Nephron progenitor cell (in vitro differentiated cells): ENCODE data around the gene CABLES1.

Source experiments
- DNase-seq: peaks from one replicate; pipeline ENCODE4 v3.0.0; 2021
- H3K27ac Mint-ChIP-seq: 2 replicates; pipeline ENCODE4 v1.8.0; 2021; ENCODE audit warnings: mild to moderate bottlenecking, moderate library complexity, mixed read lengths
- H3K27me3 Mint-ChIP-seq: 2 replicates; pipeline ENCODE4 v1.8.0; 2021; ENCODE audit warnings: mild to moderate bottlenecking, low read depth, mixed read lengths; ENCODE audit not compliant: poor library complexity
- H3K36me3 Mint-ChIP-seq: 2 replicates; pipeline ENCODE4 v1.8.0; 2021; ENCODE audit warnings: low read depth, mixed read lengths
- H3K4me1 Mint-ChIP-seq: 2 replicates; pipeline ENCODE4 v1.8.0; 2021; ENCODE audit warnings: mixed read lengths
- H3K4me3 Mint-ChIP-seq: 2 replicates; pipeline ENCODE4 v1.8.0; 2021; ENCODE audit warnings: mild to moderate bottlenecking, moderate library complexity, mixed read lengths
- H3K9me3 Mint-ChIP-seq: 2 replicates; pipeline ENCODE4 v1.8.0; 2021; ENCODE audit warnings: mild to moderate bottlenecking, moderate library complexity, mixed read lengths
- TF ChIP-seq, protein P1 (sequence below): fragments of 200-600 bp; sonication (generic); IDR thresholded peaks from 2 replicates; pipeline ENCODE4 v1.5.0; 2021; ENCODE audit warnings: antibody characterized with exemption

The CABLES1 gene

DNA sequence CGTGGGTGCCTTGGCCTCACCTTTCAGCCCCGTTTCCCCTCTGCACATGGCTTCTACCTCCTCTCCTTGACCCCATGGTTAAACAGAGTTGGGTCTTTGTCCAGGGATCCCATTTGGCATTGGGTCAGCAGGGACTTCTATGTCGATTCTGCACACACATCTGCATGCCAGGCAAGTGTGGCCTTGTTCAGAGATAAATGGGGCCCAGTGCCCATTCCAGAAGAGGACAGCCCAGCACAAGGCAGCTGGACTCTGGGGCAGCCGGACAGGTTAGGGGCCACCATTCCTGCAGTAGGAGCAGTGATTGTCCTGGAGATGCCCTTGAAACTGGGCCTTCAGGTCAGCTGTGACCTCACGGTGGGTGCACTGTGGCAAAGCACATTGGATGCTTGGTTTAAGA, 13.1 kb downstream of the CABLES1 start:
- H3K4me1 Mint-ChIP-seq: peaks cover 74% of the 10 kb centered on the region
- DNase-seq: no peak
- no peak overlapping the region for H3K4me3 Mint-ChIP-seq
- H3K27ac Mint-ChIP-seq: peak overlapping the region; percentile 90
- no peaks in the 10 kb centered on the region for H3K9me3 Mint-ChIP-seq
- TF ChIP-seq, protein P1, sequence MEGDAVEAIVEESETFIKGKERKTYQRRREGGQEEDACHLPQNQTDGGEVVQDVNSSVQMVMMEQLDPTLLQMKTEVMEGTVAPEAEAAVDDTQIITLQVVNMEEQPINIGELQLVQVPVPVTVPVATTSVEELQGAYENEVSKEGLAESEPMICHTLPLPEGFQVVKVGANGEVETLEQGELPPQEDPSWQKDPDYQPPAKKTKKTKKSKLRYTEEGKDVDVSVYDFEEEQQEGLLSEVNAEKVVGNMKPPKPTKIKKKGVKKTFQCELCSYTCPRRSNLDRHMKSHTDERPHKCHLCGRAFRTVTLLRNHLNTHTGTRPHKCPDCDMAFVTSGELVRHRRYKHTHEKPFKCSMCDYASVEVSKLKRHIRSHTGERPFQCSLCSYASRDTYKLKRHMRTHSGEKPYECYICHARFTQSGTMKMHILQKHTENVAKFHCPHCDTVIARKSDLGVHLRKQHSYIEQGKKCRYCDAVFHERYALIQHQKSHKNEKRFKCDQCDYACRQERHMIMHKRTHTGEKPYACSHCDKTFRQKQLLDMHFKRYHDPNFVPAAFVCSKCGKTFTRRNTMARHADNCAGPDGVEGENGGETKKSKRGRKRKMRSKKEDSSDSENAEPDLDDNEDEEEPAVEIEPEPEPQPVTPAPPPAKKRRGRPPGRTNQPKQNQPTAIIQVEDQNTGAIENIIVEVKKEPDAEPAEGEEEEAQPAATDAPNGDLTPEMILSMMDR: no peak
- peaks cover 39% of the 10 kb centered on the region for H3K36me3 Mint-ChIP-seq
- peaks cover 5% of the 10 kb centered on the region for H3K27me3 Mint-ChIP-seq

DNA sequence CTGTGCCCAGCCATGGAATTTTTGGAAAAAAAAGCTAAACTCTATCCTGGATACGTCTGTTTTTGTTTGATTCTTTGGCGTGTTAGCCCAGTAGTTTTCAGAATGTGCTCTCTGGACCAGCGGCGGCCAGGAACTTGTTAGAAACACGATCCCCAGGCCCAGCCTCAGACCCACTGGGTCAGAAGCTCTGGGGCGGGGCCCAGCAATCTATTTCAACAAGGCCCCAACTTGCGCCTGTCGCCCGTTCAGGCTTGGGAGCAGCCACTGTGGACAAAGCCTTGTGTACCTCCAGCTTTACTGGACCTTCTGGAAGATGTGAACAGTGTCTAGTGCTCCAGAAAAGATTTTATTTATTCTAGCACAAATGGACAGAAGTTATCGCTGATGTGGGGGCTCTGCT, 14.3 kb downstream of the CABLES1 start:
- H3K4me1 Mint-ChIP-seq: peaks cover 71% of the 10 kb centered on the region
- H3K4me3 Mint-ChIP-seq: no peak overlapping the region
- H3K27me3 Mint-ChIP-seq: peaks cover 5% of the 10 kb centered on the region
- peaks cover 44% of the 10 kb centered on the region for H3K36me3 Mint-ChIP-seq
- no peak overlapping the region for H3K27ac Mint-ChIP-seq
- DNase-seq: no peak
- TF ChIP-seq, protein P1: no peak
- H3K9me3 Mint-ChIP-seq: no peaks in the 10 kb centered on the region

DNA sequence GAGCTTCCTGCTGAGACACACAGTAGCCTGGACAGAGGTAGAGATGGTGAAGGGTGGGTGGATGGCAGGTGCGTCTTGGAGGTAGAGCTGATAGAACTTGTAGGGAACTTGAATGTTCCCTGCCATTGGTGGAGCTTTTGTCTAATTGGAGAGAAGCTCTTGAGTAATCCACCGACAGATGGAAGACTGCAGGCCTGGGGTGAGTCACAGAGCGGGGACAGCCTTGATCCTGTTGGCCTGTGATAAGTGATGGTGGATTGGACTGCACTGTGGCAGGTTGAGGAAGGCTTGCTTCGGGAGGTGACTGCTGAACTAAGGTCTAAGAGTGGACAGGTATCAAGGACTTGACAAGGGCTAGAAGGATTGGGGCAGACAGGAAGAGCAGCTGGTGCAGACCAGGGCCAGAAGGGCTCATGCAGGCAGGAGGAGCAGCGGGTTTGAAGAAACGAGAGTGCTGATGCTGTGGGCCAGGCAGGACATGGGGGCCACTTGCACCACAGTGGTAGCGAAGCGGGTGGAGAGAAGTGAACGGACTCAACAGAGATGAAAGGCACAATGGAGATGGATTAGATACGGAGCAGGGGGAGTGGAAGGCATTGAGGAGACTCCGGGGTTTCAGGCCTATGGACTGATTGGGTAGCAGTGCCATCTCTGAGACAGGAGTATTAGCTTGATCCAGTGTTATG, 16.3 kb downstream of the CABLES1 start:
- H3K27ac Mint-ChIP-seq: peak overlapping the region; percentile 22
- peaks cover 39% of the 10 kb centered on the region for H3K36me3 Mint-ChIP-seq
- TF ChIP-seq, protein P1: no peak
- H3K27me3 Mint-ChIP-seq: peaks cover 3% of the 10 kb centered on the region
- H3K4me1 Mint-ChIP-seq: peaks cover 74% of the 10 kb centered on the region
- no peaks in the 10 kb centered on the region for H3K9me3 Mint-ChIP-seq
- no peak overlapping the region for H3K4me3 Mint-ChIP-seq
- DNase-seq: no peak

DNA sequence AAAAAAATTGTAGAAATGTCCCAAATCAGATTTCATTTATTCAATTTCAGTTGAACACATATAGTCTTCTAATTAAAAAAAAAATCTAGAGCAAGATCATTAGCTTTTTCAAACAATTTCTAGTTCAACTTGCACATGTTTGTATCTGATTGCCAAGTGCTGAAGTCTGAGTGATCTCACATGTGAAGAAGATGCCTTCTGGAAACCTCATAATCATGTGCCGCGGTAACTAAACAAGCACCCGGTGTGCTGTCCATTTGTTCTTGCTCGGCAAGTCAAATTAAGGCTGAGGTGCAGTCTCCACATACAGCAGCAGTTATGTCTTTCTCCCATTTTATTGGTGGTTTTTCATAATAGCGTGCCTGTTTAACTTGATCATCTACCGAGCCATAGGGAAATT, 18.7 kb downstream of the CABLES1 start:
- H3K4me1 Mint-ChIP-seq: peaks cover 72% of the 10 kb centered on the region
- peaks cover 30% of the 10 kb centered on the region for H3K36me3 Mint-ChIP-seq
- peaks cover 3% of the 10 kb centered on the region for H3K27me3 Mint-ChIP-seq
- DNase-seq: no peak
- H3K27ac Mint-ChIP-seq: no peak overlapping the region
- no peaks in the 10 kb centered on the region for H3K9me3 Mint-ChIP-seq
- TF ChIP-seq, protein P1: no peak
- H3K4me3 Mint-ChIP-seq: no peak overlapping the region

DNA sequence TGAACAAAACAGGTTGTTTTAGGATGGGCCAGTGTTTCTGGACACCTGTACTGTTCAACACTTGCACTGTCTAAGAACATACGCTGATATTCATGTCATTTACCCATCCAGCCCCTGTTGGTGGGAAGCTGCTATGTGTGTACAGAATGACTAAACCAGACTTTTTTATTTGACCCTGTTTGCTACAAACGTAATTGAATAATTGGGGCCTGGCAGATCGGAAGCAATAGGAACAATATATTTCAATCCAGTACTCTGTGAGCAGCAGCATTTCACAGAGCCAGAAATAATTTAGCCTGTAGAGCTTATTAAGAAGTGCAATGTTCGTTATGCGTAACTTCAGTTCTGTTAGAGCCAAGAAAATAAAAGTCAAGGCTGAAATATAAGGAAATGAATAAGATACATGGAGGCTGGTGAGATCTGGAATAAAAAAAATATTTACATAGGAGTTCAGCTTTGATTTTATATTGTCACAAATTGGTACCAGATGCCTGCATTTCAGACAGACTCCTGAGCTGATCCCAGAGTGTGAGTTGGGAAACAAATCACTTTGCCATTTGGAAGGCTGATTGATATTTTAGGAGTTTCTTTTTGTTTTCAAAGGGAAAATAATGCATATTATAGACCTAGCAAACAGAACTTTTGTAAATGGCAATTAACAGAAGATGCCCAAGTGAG, 19.7 kb downstream of the CABLES1 start:
- peaks cover 66% of the 10 kb centered on the region for H3K4me1 Mint-ChIP-seq
- H3K27me3 Mint-ChIP-seq: no peaks in the 10 kb centered on the region
- TF ChIP-seq, protein P1: no peak
- H3K9me3 Mint-ChIP-seq: no peaks in the 10 kb centered on the region
- peak overlapping the region; percentile 26 for H3K4me3 Mint-ChIP-seq
- no peak overlapping the region for H3K27ac Mint-ChIP-seq
- no peak for DNase-seq
- peaks cover 25% of the 10 kb centered on the region for H3K36me3 Mint-ChIP-seq

DNA sequence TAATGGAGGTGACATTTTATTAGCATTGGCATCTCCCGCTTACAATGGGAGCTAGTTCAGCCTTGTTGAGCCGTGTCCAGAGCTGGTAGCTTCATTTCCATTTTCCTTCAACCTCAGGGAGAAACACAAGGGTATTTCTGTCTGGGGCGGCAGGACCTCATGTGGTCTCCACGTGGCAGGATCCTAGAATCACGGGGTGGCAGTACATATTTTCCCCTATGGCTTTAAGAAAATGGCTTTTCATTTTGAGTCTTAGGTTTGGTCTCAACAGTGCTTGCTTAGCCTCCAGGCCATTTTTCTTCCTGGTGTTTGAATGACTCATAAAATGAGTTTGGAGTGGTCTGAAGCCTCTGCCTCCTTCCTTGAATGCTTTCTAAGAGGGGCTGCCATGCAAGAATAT, 20.3 kb downstream of the CABLES1 start:
- Mint-ChIP-seq H3K27me3 (no peaks in the 10 kb centered on the region), H3K4me1 (peaks cover 61% of the 10 kb centered on the region), H3K9me3 (no peaks in the 10 kb centered on the region), H3K36me3 (peaks cover 19% of the 10 kb centered on the region), H3K27ac (peak overlapping the region; percentile 88), H3K4me3 (peak overlapping the region; percentile 20)
- TF ChIP-seq, protein P1: no peak
- no peak for DNase-seq
